Activated CD8-positive, alpha-beta memory T cell treated with anti-CD3 and anti-CD28 coated beads for 36 hours (primary cell): Measurements from ENCODE around the gene KRIT1. TPM values are rescaled to one million over a fixed set of nuclear protein-coding genes. Genes with fewer than 3 reads are reported as not detected.
"Not testable (repeated sequence)": the region's sequence is repeated elsewhere in the genome, so short reads cannot be mapped to it uniquely, and the experiment has no call there.

Source experiments
- CTCF ChIA-PET: fragments of 350-600 bp; sonication (Branson Sonifier 250); formaldehyde crosslinking; loops from one replicate; lab custom pipeline; 2021; ENCODE audit warnings: antibody characterized with exemption; lab: Charles Lee
- POLR2A ChIA-PET: fragments of 350-600 bp; sonication (Branson Sonifier 250); formaldehyde crosslinking; loops from one replicate; lab custom pipeline; 2021; ENCODE audit warnings: antibody characterized with exemption; lab: Charles Lee
- total RNA-seq, 2 experiments: library from RNA; stranded (reverse); gene quantifications; one replicate each; pipeline ENCODE4 v1.2.3, GENCODE V29; 2021

The KRIT1 gene
- total RNA-seq, 2 experiments from 2014 or later = 38.2 to 39.7 TPM

DNA sequence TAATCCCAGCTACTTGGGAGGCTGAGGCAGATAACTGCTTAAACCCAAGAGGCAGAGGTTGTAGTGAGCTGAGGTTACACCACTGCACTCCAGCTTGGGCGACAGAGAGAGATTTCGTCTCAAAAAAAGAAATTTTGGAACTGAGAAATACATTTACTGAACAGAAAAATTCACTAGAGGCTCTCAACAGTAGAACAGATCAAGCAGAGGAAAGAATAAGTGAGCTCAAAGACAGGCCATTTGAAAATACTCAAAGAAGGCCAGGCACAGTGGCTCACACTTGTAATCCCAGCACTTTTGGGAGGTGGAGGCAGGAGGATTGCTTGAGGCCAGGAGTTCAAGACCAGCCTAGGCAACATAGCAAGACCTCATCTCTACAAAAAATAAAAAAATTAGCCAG, 76.2 kb downstream of the KRIT1 start:
- CTCF ChIA-PET, POLR2A ChIA-PET: not testable (repeated sequence)

DNA sequence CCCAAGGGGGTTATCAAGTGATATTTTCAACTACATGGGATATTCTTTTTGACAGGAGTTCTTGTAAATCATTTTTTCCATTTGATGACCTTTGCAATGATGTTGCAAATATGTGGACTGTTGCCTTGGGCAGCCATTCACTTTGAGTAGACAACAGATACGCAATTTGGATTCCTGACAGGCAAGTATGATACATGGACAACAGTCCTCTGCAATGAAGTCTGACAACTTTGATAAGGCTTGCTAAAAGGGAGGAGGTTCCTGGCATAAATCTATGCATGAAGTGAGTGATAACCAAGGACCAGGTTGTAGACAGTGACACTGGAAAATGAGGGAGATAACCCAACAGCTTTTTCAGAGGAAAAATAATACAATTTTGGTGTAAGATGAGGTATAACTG, 84.4 kb downstream of the KRIT1 start:
- POLR2A ChIA-PET = no interaction called here
- CTCF ChIA-PET = interaction anchor here (1.1 kb wide), 1 partner anchor 18 kb away, joined by 3 read pairs; no protein-coding TSS in a partner anchor

DNA sequence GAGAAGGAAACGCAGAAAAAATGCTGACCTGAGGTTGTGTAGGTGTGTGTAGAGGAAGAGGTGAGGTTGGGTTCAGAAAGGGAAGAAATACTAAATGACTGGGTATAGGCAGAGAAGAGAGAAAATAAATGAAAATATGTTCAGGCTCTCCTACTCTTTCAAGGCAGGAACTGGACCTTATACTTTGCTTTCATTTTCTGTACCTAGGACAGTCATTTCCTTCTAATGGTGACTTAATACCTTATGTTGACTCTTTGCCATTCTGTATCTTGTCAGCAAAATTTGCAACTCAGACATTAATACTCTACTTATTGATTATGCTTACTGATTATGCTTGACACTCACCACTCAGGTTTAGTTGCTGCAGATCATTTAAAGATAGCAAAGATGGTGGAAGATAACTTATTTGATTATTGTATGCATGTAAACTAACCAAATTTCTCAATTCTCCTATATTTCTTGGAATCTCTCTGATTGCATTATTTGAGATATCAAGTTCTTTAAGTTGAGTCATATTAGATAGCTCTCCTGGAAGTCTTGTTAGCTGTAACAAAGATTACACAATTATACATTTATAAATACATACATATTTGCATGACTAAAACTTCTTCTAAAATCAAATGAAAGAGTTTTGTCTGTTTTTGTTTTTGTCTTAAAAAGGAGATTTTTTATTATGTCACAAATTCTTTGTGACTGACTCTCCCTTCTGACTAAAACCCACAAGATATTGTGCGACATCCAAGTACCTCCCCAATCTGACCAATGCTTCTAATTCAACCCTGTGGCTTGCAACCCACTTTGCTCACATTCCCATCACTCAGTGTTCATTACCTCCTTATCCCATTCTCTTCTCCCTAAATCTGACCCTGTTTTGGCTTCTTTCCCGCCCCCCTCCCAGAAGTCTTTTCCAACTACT, 86.8 kb downstream of the KRIT1 start:
- POLR2A ChIA-PET = no interaction called here
- CTCF ChIA-PET = no interaction called here

DNA sequence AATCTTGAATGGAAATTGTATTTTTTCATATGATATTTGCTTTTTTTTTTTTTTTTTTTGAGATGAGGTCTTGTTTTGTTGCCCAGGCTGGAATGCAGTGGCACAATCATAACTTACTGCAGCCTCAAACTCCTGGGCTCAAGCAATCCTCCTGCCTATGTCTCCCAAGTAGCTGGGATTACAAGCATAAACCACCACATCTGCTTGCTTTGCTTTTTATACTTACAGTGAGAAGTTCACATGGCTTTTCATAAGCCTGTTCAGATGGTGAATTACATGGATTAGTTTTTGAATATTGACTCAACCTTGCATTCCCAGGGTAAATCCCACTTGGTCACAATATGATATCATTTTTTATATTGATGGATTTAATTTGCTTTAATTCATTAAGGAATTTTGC, 88.7 kb downstream of the KRIT1 start:
- ChIA-PET CTCF (no interaction called here), POLR2A (no interaction called here)

DNA sequence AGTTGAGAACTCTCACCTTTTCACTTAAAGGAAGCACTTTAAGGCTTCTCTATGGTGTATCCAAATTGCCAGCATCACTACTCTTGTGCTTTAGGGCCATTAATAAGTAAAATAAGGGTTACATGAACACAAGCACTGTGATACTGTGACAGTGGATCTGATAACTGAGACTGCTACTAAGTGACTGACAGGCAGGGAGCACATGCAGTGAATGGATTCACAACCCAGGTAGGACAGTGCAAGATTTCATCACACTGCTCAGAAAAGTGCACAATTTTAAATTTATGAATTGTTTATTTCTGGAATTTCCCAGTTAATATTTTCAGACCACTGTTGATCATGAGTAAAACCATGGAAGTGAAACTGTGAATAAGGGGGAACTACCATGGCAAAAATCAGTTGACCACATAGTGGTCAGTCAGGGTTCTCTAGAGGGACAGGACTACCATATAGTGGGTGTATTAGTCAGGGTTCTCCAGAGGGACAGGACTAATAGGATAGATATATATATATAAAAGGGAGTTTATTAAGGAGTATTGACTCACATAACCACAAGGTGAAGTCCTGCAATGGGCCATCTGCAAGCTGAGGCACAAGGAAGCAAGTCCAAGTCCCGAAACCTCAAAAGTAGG, 90.5 kb downstream of the KRIT1 start:
- ChIA-PET POLR2A (no interaction called here), CTCF (no interaction called here)

DNA sequence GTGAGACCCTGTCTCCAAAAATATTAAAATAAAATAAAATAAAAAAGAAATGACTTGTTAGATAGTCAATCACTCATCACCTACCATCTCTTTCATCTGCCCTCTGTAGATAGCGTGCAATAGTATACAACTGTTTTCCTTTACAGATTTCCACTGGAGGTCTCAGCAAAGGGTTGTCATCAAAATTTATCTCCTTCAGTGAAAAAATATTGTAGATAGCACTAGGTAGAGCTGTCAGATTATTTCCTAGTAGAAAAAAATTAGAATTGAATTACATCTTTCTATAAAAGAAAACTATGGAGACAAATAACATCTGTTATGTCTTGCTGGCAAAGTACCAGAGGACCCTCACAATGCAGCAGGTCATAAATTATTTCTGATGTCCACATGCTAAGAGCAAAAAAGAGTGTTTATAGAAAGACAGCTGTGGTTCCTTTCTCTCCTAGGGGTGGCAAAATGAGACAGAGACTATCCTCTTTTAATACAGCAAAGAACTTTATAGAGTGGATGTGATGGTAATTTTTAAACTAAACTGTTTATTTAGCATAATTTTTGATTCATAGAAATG, 95.2 kb downstream of the KRIT1 start:
- CTCF ChIA-PET = no interaction called here
- POLR2A ChIA-PET = no interaction called here

DNA sequence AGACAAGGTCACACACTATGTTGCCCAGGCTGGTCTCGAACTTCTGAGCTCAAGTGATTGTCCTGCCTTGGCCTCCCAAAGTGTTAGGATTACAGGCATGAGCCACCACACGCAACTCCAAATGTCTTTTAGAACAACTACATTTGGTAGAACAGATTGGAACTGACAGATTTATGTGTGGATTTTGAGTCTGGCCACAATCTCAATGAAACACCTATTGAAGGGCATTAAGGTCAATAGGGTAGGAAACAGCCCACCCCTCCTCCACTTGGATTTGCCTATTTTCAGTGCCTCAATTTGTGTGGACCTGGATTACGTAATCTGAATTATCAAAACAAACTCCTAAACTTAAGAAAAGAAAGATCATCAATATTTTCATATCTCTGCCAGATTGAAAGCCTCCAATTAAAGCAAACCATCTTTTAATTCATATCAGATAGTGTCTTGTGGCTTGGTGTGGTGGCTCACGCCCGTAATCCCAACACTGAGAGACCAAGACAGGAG, 95.9 kb downstream of the KRIT1 start:
- CTCF ChIA-PET = no interaction called here
- POLR2A ChIA-PET = no interaction called here

Other genes starting within 250 kb of the KRIT1 start
- gene CYP51A1, start 111.4 kb downstream of the KRIT1 start, total RNA-seq = 10 to 100 TPM; 59.2 to 61.5 TPM
- gene LRRD1, start 66.8 kb downstream of the KRIT1 start, total RNA-seq = not detected
- gene ANKIB1, start 60 bp upstream of the KRIT1 start, total RNA-seq = 10 to 100 TPM; 39.9 to 43.4 TPM
- gene GATAD1, start 201.6 kb upstream of the KRIT1 start, total RNA-seq = 10 to 100 TPM; 19.0 to 19.4 TPM
- gene ERVW-1, start 232.0 kb upstream of the KRIT1 start, total RNA-seq = not detected